A673 (cell line): ENCODE data around the gene UNC13C.

Experiments used
- CTCF ChIP-seq: fragments of 300-800, 200-600 bp; sonication (generic); conservative IDR thresholded peaks from 2 replicates; pipeline ENCODE4 v1.5.1; 2017; ENCODE audit warnings: low read depth, mild to moderate bottlenecking, antibody characterized with exemption, low read length, moderate library complexity, mixed read lengths
- EZH2 ChIP-seq: fragments of 200-600 bp; sonication (generic); IDR thresholded peaks from 2 replicates; pipeline ENCODE4 v1.6.1; 2017; ENCODE audit warnings: borderline replicate concordance, low read depth, mild to moderate bottlenecking, mixed read lengths, antibody characterized with exemption, low read length; ENCODE audit not compliant: poor library complexity, severe bottlenecking

GRCh38 chr15:54029081-54029480, 50.8 kb downstream of the UNC13C start:
- TF ChIP-seq CTCF (no peak), EZH2 (no peak)
